HepG2 (cell line): ENCODE data around the gene KRT15.
A peak's percentile ranks its signal among the peaks of the same experiment; 100 is the strongest.

ENCODE experiments used
- CTCF ChIP-seq: sonication (generic); formaldehyde crosslinking; IDR thresholded peaks from 2 replicates; pipeline ENCODE4 v1.5.0; 2020; ENCODE audit warnings: mild to moderate bottlenecking, missing genetic modification reagents, moderate library complexity
- ZNF282 ChIP-seq: fragments of 450-650 bp; IDR thresholded peaks from 2 replicates; pipeline ENCODE4 v1.6.1; 2018; ENCODE audit not compliant: partially characterized antibody
- TF ChIP-seq, protein P1 (sequence below): IDR thresholded peaks from 2 replicates; pipeline ENCODE4 v1.6.1; 2016; ENCODE audit warnings: low read depth, control low read depth
- TF ChIP-seq, protein P2 (sequence below): sonication (generic); formaldehyde crosslinking; IDR thresholded peaks from 2 replicates; pipeline ENCODE4 v1.5.0; 2020; ENCODE audit warnings: mild to moderate bottlenecking, missing genetic modification reagents

- TF ChIP-seq, protein P1, sequence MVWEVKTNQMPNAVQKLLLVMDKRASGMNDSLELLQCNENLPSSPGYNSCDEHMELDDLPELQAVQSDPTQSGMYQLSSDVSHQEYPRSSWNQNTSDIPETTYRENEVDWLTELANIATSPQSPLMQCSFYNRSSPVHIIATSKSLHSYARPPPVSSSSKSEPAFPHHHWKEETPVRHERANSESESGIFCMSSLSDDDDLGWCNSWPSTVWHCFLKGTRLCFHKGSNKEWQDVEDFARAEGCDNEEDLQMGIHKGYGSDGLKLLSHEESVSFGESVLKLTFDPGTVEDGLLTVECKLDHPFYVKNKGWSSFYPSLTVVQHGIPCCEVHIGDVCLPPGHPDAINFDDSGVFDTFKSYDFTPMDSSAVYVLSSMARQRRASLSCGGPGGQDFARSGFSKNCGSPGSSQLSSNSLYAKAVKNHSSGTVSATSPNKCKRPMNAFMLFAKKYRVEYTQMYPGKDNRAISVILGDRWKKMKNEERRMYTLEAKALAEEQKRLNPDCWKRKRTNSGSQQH: no peak
- TF ChIP-seq, protein P2, sequence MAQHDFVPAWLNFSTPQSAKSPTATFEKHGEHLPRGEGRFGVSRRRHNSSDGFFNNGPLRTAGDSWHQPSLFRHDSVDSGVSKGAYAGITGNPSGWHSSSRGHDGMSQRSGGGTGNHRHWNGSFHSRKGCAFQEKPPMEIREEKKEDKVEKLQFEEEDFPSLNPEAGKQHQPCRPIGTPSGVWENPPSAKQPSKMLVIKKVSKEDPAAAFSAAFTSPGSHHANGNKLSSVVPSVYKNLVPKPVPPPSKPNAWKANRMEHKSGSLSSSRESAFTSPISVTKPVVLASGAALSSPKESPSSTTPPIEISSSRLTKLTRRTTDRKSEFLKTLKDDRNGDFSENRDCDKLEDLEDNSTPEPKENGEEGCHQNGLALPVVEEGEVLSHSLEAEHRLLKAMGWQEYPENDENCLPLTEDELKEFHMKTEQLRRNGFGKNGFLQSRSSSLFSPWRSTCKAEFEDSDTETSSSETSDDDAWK (CRISPR knock-in tag): no peak
- TF ChIP-seq ZNF282 (no peak), CTCF (CRISPR knock-in tag) (peak; percentile 93)
Measured at GRCh38 chr17:41496803-41497484, 21.7 kb downstream of the KRT15 start.
